NK-92 (cell line): ENCODE results near the gene ARHGAP24.
"Not testable (repeated sequence)": the region's sequence is repeated elsewhere in the genome, so short reads cannot be mapped to it uniquely, and the experiment has no call there.

Experiments used
- DNase-seq: peaks from one replicate; lab custom pipeline; 2025; ENCODE audit not compliant: unreplicated experiment; lab: John Stamatoyannopoulos, UW

The ARHGAP24 gene

DNA sequence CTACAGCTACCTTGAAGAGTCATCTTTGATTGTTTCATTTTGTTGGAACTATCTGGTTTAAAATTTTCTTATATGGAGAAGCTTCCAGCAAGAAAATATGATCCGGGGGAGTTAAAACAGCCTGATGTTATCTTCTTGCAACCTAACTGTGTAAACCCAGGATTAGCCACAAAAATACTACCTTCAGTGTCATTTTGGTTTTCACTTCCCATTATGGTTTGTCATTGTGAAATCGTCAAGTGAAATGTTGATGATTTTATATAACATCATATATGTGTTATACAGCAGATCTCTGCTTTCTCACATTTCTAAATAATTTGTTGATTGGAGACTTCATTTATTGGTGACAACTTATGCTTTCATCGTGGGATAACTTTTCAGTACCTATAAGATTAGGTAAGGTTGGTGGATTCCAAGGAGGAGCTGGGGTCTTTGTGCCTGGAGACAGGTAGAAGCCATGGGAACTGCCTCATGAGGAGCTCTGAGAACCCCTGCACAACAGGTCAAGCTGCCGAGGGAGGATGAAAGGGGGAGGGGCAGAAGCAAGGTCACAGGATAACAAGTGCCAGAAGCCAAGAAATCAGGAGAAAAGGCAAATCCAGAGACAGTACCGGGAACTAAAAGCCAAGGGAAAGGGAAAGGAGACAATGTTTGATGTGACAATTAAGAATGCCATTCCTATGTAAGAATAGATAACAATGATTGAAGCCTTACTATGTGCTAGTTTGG lies 7.2 kb downstream of the ARHGAP24 start:
- no peak for DNase-seq

DNA sequence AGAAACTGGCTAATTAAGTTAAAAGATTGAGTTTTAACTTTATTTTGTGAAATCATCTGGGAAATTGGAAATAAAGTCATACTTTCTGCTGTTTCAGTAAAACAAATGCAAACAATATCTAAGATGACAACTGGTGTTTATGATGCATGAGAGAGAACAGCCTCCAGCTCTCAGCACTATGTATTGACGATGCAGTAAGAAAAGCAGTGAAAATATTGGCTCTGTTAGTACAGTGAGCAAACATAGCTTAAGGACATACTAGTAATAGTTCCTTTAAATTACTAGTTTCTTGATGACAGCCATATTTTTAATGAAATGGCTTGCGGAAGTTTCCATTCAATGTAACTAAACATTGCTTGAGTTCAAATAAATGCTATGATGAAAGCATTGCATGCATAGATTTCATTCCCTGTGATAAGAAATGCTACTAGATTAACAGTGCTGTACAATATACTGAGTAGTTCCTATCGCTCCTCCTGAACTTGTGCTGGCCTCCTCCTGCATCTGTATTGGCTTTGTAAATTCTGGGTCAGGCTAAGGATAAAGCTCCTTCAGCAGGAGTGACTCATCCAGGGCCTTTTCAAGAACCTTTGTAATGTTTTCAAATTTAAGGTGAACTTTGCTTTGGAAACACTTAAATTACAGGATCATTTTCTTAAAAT lies 11.6 kb downstream of the ARHGAP24 start:
- DNase-seq: no peak

DNA sequence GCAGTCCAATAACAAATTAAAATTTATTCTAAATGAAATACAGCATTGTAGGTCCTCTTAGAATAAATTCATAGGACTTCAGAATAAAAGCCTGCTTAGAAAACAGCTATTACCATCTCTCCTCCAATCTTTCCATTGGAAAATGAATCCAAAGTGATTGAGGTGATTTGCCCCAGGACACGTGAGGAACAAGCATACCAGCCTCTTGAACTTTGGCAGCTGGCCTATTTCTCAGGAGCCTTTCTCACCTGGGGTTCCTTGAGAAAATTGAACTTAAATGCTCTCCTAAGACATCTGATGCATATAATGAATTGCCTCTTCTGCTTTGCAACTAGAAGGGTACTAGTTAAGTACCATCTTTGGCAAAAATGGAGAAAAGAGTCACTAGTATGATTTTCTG lies 13.5 kb downstream of the ARHGAP24 start:
- DNase-seq: no peak

- DNase-seq: no peak
Observed at GRCh38 chr4:85489273-85489981, 14.5 kb downstream of the ARHGAP24 start.

- DNase-seq: no peak
Observed at GRCh38 chr4:85491527-85491926, 16.6 kb downstream of the ARHGAP24 start.

DNA sequence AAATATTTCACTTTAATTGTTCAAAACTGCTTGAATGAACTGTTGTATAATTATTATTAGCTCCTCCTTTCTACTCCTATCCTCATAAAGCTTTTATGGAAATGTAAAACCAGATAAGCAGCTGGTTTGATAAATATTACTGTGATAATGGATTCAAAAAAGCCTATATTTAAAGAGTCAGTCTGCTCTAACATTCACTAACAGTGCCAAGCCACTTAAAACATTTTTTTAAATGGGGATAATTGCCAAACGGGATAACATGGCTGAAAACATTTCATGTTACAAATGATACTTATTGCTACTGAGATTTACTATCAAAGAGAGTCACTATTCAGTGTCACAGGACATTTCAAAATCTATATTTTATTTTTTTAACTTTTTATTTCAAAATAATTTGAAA lies 17.4 kb downstream of the ARHGAP24 start:
- no peak for DNase-seq

- DNase-seq: no peak
Observed at GRCh38 chr4:85495621-85496020, 20.7 kb downstream of the ARHGAP24 start.

DNA sequence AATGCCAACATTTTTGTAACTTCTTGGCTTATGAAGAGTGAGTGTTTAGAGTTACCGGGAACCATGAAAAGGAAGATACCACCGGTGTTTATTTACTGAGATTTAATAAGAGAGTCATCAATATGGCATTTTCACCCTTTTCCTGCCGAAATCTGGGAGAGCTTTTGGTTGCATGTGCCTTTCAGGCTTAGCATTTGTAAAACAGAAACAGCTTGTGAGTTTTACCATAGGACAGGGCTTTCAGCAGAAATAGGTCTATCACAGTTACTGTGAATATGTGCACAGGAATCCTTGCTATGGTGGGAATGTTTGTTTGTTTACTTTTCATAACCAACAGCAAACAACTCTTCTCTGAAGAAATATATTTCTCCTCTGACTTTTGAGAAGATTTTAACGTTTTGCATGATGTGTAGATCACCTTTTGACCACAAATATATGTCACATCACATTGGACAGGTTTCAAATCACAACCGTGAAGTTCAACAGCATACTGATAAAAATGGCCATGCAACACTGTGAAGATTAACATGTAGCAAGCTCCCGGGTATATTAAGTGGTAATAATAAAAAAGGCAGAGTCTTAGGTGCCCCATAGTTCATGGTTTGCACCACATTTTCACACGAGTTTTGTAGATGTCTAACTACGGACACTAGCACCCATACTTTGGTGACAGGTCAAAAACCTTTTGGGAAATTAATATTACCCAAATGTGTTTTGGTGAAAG lies 21.3 kb downstream of the ARHGAP24 start:
- DNase-seq: no peak

GRCh38 chr4:85496933-85497332 lies 22.0 kb downstream of the ARHGAP24 start:
- no peak for DNase-seq

GRCh38 chr4:85498068-85498733 lies 23.3 kb downstream of the ARHGAP24 start:
- no peak for DNase-seq

DNA sequence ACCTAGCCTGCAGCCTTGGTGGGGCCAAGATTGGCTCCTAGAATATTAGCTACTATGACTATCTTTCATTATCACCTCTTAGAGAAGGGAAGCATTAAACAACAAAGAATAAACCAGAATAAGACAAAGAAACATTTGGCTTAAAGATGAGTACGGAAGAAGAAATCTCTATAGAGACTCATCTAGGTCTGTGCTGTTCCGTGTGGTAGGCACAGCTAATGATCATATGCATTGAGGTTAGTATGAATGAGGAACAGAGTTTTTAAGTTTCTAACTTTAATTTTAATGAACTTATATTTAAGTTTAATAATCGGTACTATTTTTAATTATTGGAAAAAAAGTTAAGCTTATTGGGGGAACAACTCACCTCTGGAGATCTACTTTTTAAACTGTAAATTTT lies 24.6 kb downstream of the ARHGAP24 start:
- no peak for DNase-seq

- DNase-seq: no peak
Observed at GRCh38 chr4:85500110-85500867, 25.3 kb downstream of the ARHGAP24 start.

- not testable (repeated sequence) for DNase-seq
Observed at GRCh38 chr4:85501145-85501544, 26.2 kb downstream of the ARHGAP24 start.

GRCh38 chr4:85508654-85509053 lies 33.7 kb downstream of the ARHGAP24 start:
- DNase-seq: no peak

DNA sequence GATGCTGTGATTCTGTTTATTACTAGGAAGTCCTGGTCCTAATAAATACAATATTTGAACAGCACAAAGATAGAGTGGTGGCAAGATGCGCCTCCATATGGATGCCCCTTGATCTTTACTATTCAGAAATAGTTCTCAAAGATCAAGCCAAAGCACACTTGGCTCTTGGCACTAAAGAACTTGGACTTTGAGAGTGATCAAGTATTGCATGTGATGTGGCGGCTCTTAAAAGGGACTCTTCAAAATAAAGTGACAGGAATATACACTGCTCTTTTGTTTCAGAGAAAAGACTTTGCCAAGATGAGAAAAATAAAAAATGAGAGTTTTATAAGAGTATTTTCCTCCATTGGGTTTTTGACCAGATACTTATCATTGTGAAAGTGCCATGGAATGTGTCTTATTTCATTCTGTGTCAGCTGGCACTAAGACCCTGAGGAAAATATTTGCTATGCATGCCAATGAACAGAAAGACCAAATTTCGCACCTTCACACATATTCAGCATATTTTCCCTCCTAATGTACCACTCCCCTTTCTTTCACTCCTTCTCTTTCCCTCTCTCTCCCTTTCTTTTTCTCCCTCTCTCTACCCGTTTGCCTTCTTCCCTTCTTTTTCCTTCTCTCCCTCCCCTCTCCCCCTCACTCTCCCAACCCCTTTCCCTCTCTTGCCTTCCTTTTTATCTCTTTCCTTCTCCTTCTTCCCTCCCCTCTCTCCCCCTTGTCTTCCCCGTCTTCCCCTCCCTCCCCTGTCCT lies 35.1 kb downstream of the ARHGAP24 start:
- DNase-seq: no peak

GRCh38 chr4:85510632-85510984 lies 35.7 kb downstream of the ARHGAP24 start:
- DNase-seq: no peak

DNA sequence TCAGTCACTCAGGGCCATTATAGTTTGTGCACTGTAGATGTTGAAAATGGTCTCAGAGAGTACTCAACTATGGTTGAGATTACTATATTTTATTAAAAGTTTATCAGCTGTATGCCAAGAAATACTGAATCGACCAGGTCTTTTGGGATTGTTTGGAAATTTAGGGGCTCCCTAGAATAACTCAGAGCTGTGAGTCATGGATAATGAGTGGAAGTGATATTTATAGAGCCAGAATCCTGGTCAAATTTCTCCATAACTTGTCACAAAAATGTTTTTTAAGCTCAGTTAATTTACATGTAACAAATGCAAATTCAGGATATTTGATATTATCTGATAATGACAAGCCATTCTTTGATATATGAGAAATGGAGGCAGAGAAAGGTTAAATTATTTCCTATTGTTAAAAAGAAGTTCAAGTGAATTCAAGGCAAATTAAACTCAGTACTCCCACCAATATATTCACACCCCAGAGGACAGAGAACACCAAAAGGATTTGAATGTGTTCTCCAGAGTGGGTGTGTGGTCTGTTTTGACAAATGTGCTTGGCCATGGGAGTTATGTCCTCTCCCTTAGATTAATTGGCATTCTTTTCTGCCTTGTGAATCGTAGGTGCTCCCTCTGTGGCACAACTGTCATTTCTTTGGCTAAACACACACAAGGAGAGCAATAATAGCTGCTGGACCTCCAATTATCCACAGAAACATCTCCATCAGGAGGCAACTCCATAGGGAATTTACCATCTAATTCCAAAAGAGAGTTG lies 37.7 kb downstream of the ARHGAP24 start:
- no peak for DNase-seq

DNA sequence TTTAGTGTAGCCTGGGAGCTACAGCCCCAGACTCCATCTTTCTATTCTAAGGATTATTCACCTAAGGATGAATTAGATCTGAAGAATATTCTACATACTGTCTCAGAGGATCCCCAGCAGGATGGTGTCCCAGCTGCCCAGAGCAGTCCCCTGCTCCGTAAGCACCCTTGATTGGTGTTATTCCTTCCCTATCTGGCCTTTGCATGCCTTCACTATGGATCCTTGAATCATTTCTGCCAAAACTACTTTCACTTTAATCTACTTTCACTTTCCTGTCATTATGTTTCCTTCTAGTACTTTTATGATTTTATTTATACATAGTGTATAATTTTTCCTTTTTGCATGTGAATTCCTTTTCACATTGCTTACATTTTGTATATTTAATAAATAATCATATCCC lies 39.2 kb downstream of the ARHGAP24 start:
- no peak for DNase-seq

DNA sequence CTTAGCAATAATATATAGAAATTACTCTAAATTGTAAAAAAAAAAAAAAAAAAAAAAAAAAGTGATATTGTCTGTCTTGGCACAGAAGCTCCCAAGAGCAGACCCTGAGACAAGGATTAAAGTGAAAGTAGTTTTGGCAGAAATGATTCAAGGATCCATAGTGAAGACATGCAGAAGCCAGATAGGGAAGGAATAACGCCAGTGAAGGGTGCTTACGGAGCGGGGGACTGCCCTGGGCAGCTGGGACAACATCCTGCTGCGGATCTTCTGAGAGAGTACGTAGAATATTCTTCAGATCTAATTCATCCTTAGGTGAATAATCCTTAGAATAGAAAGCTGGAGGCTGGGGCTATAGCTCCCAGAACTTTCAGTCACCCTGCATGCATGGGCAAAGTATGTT lies 39.8 kb downstream of the ARHGAP24 start:
- no peak for DNase-seq
